Psoas muscle (tissue), 8 donors: ENCODE measurements around the gene TM9SF4. TPM values are rescaled to one million over a fixed set of nuclear protein-coding genes. Genes with fewer than 3 reads are reported as not detected.

Experiments used
- ATAC-seq, 4 donors: fragments of 200-7000 bp; cut with Tn5 transposase; one replicate each; pipeline ENCODE4 v1.9.1; 2020; ENCODE audit warnings: moderate library complexity in 3 of 4, mild to moderate bottlenecking in 2 of 4
- DNase-seq, 2 donors: peaks; one replicate each; pipeline ENCODE4 v3.0.0-alpha.2; 2020
- H3K27ac ChIP-seq: fragments of 200-600 bp; one replicate; pipeline ENCODE4 v1.8.0; 2022
- H3K27me3 ChIP-seq, 3 donors: fragments of 200-600 bp in 1 of 3; one replicate each; pipeline versions ENCODE4 v1.6.1 to v1.8.0; 2013 to 2022; ENCODE audit warnings: low read length in 2 of 3, mild to moderate bottlenecking in 2 of 3, moderate library complexity in 1 of 3; ENCODE audit not compliant: insufficient read depth in 3 of 3
- H3K36me3 ChIP-seq, 2 donors: fragments of 200-600 bp in 1 of 2; one replicate each; pipeline versions ENCODE4 v1.6.1 to v1.8.0; 2013 to 2022; ENCODE audit warnings: low read depth in 1 of 2, mild to moderate bottlenecking in 1 of 2, moderate library complexity in 1 of 2; ENCODE audit not compliant: insufficient read depth in 1 of 2
- H3K4me1 ChIP-seq: fragments of 200-600 bp; one replicate; pipeline ENCODE4 v1.8.0; 2022
- H3K4me3 ChIP-seq: fragments of 200-600 bp; one replicate; pipeline ENCODE4 v1.8.0; 2022; ENCODE audit warnings: mild to moderate bottlenecking
- H3K9me3 ChIP-seq: fragments of 200-600 bp; one replicate; pipeline ENCODE4 v1.8.0; 2022
- CTCF ChIP-seq: fragments of 200-600 bp; IDR thresholded peaks from one replicate; pipeline ENCODE4 v1.8.0; 2022; ENCODE audit warnings: antibody characterized with exemption
- WGBS, 3 donors: extraction: QIAGEN DNeasy Blood & Tissue Kit; methylation state at CpG; one replicate each; pipeline versions ENCODE4 v1.1.6 to v1.1.7; 2013; 5-methylcytosine and 5-hydroxymethylcytosine counted together
- intact Hi-C, 2 donors: fragments of 100-400 bp; cut with DNase I; formaldehyde crosslinking; loops; one replicate each; pipeline versions ENCODE4 v1.11.0 to v1.14.2; 2022
- polyA plus RNA-seq, 3 donors: library from polyadenylated mRNA; stranded (reverse); fragments of 200-250 nt; gene quantifications; one replicate each; pipeline ENCODE4 v1.2.3, GENCODE V29; 2013
- total RNA-seq, 4 donors: library from RNA; stranded (reverse); fragmentation: NEBNext Ultra II Directional in 2 of 4; extraction: Animal tissue kit (Norgen Biotek cat#: 25700) in 2 of 4; gene quantifications; one replicate each; pipeline versions ENCODE4 v1.2.1 to v1.2.4, GENCODE V29; 2021 to 2023
- donor health status: healthy with polysubstance abuse.
- donor health status: DM: no; HTN: no; CAD: no; lungs with moderate emphysema.
- donor health status: Bipolar disorder and iron deficiency.
- donor health status: healthy.
- donor health status: DM: yes; HTN: yes; CAD: no.
- donor health status: DM: no; HTN: no; CAD: no.
- donor health status: DM: no; HTN: no; CAD: no.
- donor health status: DM: yes; HTN: yes; CAD: no.

The TM9SF4 gene
- total and polyA plus RNA-seq, 7 donors: 14.0 to 28.0 (median 25.7) TPM

- no peak for ATAC-seq
- H3K36me3 ChIP-seq: peaks cover 3 to 81% of the 10 kb centered on the region in 2 donors
- H3K27ac ChIP-seq: no peak overlapping the region
- no peaks in the 10 kb centered on the region for H3K9me3 ChIP-seq
- intact Hi-C loops: no loop called here
- WGBS, 3 donors: 93 to 95% (median 93%) methylated on average over 14 of the region's 14 CpGs
- peaks cover 17% of the 10 kb centered on the region for H3K4me1 ChIP-seq
- no peak for TF ChIP-seq CTCF
- DNase-seq: no peak
- no peaks in the 10 kb centered on the region for H3K27me3 ChIP-seq
- no peak overlapping the region for H3K4me3 ChIP-seq
These were observed 48.1 kb downstream of the TM9SF4 start for GRCh38 chr20:32157611-32158010.

- Histone ChIP-seq H3K36me3 (peaks cover 3 to 80% of the 10 kb centered on the region in 2 donors), H3K4me3 (no peak overlapping the region), H3K27ac (no peak overlapping the region), H3K27me3 (no peaks in the 10 kb centered on the region), H3K4me1 (peaks cover 14% of the 10 kb centered on the region), H3K9me3 (no peaks in the 10 kb centered on the region)
- ATAC-seq: no peak
- TF ChIP-seq CTCF: no peak
- DNase-seq: no peak
- 94 to 96% (median 95%) methylated on average over 11 of the region's 11 CpGs for WGBS, 3 donors
- intact Hi-C loops: no loop called here
These were observed 48.8 kb downstream of the TM9SF4 start for GRCh38 chr20:32158351-32158750.

DNA sequence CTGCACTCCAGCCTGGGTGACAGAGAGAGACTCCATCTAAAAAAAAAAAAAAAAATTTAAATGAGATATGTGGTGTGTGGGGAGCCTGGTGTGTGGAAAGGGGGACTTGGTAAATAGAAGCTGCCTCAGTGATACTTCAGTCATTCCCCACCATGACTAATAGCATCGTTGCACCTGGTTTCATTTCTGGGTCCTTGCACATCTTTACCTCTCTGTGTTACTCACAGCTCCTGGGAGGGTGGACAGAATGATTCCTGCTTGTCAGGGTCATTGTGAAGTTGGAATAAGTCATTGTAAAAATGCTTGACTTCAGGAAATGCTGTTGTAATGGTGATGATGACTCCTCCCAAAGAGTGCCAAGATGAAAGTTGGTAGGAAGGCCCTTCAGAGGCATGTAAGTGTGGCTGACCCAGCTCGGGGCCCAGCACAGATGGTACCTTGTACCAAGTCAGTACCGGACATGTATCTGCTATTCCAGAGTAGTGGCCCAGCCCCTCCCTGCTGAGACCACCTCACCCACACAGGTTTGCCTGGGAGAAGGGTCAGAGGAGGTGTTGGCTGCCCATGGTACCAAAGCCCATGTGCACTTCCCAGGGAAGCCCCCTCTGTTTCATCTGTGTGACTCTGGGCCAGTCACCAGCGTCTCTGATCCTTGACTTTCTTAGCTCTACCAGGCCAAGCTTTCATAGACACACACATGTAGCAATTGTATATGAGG, 49.6 kb downstream of the TM9SF4 start:
- ATAC-seq (no peak), DNase-seq (no peak)
- intact Hi-C loops: no loop called here
- peaks cover 14% of the 10 kb centered on the region for H3K4me1 ChIP-seq
- H3K4me3 ChIP-seq: no peak overlapping the region
- 91 to 97% (median 92%) methylated on average over 4 of the region's 4 CpGs for WGBS, 3 donors
- no peaks in the 10 kb centered on the region for H3K27me3 ChIP-seq
- peaks cover 3 to 80% of the 10 kb centered on the region in 2 donors for H3K36me3 ChIP-seq
- H3K9me3 ChIP-seq: no peaks in the 10 kb centered on the region
- TF ChIP-seq CTCF: no peak
- H3K27ac ChIP-seq: no peak overlapping the region

DNA sequence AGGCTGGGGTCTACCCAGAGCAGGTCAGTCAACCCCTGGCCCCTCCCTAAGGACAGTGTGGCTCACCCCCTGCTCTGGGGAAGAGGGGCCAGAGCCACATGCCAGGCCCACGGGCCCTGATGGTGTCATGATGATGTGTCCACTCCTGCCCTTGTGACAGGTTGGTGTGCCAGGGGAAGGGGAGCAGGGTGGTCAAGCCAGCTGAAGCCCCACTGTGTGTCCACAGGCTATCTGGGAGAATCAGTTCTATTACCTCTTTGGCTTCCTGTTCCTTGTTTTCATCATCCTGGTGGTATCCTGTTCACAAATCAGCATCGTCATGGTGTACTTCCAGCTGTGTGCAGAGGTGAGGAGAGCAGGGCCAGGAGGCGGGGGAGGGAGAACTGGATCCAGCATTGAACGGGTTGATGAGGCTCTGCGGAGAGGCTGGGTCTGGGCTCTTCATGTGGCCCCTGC, 50.3 kb downstream of the TM9SF4 start:
- WGBS, 3 donors: 74 to 92% (median 83%) methylated on average over 5 of the region's 5 CpGs
- Histone ChIP-seq H3K27me3 (no peaks in the 10 kb centered on the region), H3K4me1 (peaks cover 10% of the 10 kb centered on the region), H3K9me3 (no peaks in the 10 kb centered on the region), H3K36me3 (peaks cover 3 to 85% of the 10 kb centered on the region in 2 donors), H3K27ac (no peak overlapping the region), H3K4me3 (no peak overlapping the region)
- DNase-seq (no peak), ATAC-seq (no peak)
- intact Hi-C loops: no loop called here
- no peak for TF ChIP-seq CTCF

GRCh38 chr20:32160341-32160740, 50.8 kb downstream of the TM9SF4 start:
- TF ChIP-seq CTCF: no peak
- Histone ChIP-seq H3K4me1 (peaks cover 4% of the 10 kb centered on the region), H3K9me3 (no peaks in the 10 kb centered on the region), H3K27ac (no peak overlapping the region), H3K27me3 (no peaks in the 10 kb centered on the region), H3K4me3 (no peak overlapping the region), H3K36me3 (peaks cover 3 to 90% of the 10 kb centered on the region in 2 donors)
- DNase-seq: no peak
- intact Hi-C loops: no loop called here
- WGBS, 3 donors: 94 to 96% (median 96%) methylated on average over 5 of the region's 5 CpGs
- no peak for ATAC-seq
